Suprapubic skin (tissue), 2 donors: ENCODE data around the gene USO1.

ENCODE experiments used
- EP300 ChIP-seq: sonication (generic); formaldehyde crosslinking; IDR thresholded peaks from one replicate; pipeline ENCODE4 v1.6.1; 2017; ENCODE audit warnings: antibody characterized with exemption
- POLR2A ChIP-seq, 2 donors: fragments of 450-650 bp; IDR thresholded peaks; one replicate each; pipeline ENCODE4 v1.6.1; 2017; ENCODE audit warnings: antibody characterized with exemption in 2 of 2, mild to moderate bottlenecking in 2 of 2, moderate library complexity in 2 of 2

DNA sequence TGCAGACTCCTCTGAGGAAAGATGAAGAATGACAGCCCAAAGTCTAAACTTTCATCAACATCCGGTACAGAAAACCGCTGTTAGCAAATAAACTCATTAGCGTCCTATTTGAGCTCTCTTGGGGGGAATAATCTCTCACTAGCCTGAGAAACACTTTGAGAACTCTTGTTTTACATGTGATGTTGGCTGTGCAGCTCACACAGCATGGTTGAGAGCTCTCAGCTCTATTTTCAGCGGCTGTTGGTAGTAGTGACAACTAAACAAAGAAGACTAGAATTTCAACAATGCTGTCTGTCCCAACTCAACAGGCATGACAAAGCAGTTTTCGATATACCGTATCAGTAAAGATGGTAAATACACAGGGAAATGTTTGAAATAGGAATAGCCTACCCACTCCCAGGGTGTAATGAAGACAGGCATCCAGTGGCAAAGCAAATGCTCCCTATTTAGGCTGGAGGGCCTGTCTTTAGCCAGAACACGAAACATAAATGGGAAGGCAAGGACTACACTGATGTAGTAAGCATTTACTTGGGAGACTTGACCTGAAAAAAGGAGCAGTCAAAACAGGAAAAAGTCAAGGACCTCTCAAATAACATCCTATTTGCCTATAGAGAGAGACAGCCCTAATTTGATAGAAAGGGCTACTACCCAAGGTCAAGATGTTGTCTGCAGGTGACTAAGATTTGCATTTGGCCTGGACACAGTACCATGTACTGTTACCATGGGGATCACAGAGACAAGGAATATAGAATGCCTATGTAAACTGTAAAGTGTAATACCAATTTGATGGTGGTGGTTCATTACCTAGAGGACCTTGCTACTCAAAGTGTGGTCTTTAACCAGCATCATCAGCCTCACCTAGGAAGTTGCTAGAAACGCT, 117.5 kb downstream of the USO1 start:
- TF ChIP-seq POLR2A (IDR thresholded peaks at IDR 0.05) (no peak), EP300 (no peak)
